Jurkat, Clone E6-1 (cell line): ENCODE data around the gene TRAPPC12.
"Not testable (repeated sequence)": the region's sequence is repeated elsewhere in the genome, so short reads cannot be mapped to it uniquely, and the experiment has no call there.

ENCODE experiments used
- DNase-seq: peaks from one replicate; pipeline ENCODE4 v3.0.0-alpha.2; 2011; ENCODE audit warnings: low read depth, low spot score
- H3K4me3 ChIP-seq: 2 replicates; pipeline ENCODE4 v1.5.1; 2011; ENCODE audit warnings: mild to moderate bottlenecking, low read length, control low read depth, moderate library complexity

Gene TRAPPC12

DNA sequence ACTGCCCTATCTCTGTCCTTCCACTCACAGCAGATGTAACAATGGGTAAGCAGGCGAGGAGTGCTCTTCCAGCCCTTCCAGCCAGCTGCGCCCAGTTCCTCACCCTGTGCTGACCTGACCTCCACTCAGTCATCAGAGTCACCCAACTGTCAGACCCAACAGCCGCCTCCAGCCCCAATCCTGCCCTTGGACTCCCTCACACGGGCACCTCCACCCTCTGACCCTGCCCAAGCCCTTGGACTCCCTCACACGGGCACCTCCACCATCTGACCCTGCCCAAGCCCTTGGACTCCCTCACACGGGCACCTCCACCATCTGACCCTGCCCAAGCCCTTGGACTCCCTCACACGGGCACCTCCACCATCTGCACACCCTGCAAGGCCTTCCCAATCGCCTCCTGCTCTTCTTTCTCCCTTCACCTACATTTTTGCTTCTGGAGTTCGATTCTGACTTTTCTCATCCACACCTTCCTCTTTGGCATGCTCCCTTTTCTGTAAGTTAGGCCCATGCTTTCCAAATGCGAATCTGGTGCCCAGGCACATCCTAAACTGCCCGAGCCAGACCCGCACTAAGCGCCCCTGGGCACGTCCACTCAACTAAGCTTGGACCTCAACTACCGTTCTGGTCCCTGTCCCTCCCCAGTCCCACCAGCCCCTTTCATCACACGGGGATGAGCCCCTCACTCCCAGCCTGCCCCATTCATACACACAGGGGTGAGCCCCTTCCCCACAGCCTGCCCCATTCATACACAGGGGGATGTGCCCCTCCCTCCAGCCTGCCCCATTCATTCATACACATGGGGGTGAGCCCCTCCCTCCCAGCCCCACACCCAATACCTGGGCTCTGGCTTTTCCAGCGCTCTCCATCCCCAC lies 17.7 kb upstream of the TRAPPC12 start:
- no peak for DNase-seq
- H3K4me3 ChIP-seq: no peak overlapping the region

DNA sequence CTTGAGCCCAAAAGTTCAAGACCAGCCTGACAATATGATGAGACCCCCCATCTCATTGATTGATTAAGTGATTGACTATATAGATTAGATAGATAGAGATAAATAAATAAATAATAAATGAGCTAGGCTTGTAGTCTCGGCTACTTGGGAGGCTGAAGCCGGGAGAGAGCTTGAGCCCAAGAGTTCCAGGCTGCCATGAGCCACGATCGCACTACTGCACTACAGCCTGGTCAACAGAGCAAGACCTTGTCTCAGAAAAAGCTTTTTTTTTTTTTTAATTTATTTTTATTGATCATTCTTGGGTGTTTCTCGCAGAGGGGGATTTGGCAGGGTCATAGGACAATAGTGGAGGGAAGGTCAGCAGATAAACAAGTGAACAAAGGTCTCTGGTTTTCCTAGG lies 14.3 kb upstream of the TRAPPC12 start:
- no peak overlapping the region for H3K4me3 ChIP-seq
- no peak for DNase-seq

DNA sequence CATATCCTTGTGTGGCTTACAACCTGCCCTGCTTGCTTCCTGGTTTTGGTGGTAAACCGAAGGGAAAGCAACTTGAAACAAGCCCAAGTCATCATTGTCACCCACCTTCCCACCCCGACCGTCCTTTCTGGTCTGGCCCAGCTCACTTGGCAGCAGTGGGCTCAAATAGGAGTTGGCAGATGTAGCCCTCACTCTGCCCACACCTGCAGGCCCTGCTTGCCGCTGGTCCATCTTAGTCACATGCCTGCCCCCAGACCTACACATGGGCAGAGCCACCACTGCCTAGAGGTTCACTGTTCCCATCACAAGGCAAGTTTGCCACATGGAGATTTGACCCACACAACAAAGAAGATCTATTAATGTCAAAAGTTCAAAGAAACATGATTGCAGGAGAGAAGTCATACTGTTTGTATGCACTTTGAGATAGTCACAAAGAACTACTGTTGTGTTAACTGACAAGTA lies 11.2 kb upstream of the TRAPPC12 start:
- no peak overlapping the region for H3K4me3 ChIP-seq
- DNase-seq: no peak

DNA sequence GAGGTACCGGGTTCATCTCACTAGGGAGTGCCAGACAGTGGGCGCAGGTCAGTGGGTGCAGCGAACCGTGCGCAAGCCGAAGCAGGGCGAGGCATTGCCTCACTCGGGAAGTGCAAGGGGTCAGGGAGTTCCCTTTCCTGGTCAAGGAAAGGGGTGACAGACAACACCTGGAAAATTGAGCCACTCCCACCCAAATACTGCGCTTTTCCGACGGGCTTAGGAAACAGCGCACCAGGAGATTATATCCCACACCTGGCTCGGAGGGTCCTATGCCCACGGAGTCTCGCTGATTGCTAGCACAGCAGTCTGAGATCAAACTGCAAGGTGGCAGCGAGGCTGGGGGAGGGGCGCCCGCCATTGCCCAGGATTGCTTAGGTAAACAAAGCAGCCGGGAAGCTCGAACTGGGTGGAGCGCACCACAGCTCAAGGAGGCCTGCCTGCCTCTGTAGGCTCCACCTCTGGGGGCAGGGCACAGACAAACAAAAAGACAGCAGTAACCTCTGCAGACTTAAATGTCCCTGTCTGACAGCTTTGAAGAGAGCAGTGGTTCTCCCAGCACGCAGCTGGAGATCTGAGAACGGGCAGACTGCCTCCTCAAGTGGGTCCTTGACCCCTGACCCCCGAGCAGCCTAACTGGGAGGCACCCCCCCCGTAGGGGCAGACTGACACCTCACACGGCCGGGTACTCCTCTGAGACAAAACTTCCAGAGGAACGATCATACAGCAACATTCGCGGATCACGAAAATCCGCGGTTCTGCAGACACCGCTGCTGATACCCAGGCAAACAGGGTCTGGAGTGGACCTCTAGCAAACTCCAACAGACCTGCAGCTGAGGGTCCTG lies 9.9 kb upstream of the TRAPPC12 start:
- DNase-seq, H3K4me3 ChIP-seq: not testable (repeated sequence)

DNA sequence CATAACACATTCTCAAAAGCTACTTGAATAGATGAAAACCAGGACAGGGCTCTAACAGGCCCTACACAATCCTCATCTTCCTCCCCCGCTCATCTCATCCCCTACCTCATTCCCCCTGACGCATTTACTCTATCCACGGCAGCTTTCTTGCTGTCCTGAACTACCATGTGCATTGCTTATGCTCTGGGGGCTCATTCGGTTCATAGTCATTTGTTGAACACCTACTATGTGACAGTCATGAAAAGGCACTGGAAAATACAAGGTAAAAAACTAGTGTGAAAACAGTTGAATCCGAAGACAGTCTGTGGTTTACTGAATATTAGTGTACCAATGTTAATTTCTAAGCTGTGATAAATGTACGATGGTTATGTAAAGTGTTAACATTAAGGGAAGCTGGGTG lies 2.7 kb upstream of the TRAPPC12 start:
- DNase-seq: no peak
- peak overlapping the region; percentile 100 for H3K4me3 ChIP-seq

DNA sequence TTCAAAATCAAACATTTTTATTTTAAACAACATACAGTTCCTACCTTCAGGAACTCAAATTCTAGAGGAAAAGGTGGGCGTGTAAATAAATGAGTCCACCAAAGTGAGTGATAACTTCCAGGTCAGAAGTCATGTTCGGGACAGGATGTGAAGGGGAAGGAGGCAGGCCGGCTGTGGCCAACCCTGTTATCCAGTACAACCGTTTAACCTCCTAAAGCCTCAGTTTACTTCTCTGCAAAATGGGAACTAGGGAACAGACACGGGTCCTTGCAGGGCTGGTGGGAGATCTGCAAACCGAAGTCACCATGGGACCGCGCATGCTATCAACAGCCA lies 2.2 kb upstream of the TRAPPC12 start:
- peak overlapping the region; percentile 100 for H3K4me3 ChIP-seq
- peak; percentile 70 for DNase-seq

DNA sequence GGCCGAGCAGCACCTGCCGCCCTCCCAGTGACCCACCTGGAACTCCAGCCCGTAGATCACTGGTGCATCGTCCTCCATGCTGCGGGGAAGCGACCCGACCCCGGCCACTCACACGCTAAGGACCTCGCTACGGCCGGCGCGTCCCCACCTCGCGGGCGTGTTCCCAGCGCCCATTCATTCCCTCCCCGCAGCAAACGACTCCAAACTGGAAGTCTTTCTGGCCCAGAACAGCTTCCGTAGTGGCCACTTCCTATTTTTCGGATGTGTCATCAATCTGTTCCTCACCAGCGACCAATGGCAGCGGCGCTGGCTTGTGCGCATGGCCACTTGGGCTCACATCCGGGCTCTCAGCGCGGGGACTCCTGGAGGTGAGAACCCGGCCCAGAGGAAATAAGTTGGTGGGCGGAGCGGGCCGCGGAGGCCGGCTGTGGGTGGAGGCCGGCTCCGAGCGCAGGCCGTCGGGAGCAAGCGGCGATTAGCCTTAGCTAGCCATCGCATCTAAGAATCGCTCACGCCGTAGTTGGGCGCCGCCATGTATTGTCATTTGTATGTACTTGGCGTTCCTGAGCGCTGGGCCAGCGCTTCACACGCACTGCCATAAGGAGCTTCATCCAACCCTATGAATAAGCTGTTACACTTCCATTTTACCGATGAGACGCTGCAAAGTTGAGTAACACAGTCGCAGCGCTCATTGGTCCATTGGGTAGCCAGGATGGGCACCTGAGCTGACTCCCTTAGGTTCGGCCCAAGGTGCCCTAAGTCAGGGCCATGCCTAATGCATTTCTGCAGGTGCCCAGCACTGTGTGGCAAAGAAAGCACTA lies 1.7 kb upstream of the TRAPPC12 start, which contains the start of gene EIPR1:
Gene EIPR1, minus strand, starts transcription at position 207 of the 821 bp plus-strand sequence. Its CDS starts 129 bp downstream, at position 78.
- peak; percentile 99 for DNase-seq
- peak within 1 kb of the TSS; percentile 100 for H3K4me3 ChIP-seq

DNA sequence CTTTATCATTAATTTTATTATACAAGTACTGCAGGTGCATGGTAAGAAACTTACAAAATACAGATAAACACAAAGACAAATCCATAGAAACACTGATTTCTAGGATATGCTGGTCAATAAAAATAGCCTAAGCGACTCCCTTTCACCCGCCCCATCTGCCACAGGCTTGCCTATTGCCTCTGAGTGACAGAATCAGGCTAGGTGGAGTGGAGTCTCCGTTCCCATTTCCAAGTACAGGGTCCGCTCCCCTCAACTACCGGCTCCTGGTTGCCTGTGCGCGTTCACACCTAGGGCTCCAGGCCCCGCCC lies 201 bp upstream of the TRAPPC12 start:
- DNase-seq: no peak
- H3K4me3 ChIP-seq: peak overlapping the region; percentile 98

DNA sequence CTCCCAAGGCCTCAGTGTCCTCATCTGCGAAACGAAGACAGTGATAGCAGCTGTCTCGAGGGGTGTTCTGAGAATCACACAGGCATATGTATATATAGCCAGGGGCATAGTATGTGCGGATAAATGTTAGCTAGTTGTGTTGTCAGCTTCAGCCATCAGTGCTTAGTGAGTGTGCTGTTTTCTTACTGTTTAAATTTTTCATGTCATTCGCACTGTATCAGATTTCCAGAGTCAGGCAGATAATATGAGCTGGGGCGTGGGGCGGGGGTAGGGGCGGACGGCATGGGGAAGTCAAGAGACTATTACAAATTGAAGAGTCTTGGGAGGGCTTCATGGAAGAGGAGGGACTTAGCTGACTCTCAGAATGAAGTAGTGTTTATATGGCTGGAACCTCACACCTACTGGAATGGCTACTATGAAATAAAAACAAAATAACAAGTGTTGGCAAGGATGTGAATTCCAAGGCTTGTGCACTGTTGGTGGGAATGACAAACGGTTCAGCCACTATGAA lies 7.0 kb downstream of the TRAPPC12 start:
- no peak overlapping the region for H3K4me3 ChIP-seq
- no peak for DNase-seq

DNA sequence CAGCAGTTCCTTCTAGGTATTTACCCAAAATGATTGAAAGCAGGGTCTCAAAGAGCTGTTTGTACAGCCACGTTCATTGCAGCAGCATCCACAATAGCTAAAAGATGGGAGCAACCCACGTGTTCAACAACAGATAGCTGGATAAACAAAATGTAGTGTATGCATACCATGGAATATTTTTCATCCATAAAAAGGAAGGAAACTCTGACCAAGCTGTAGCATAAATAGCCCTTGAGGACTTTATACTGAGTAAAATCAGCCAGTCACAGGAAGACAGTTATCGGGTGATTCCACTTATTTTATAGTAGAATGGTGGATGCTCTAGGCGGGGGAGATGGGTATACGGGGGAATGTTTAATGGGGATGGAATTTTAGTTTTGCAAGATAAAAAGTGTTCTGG lies 7.5 kb downstream of the TRAPPC12 start:
- no peak for DNase-seq
- no peak overlapping the region for H3K4me3 ChIP-seq

DNA sequence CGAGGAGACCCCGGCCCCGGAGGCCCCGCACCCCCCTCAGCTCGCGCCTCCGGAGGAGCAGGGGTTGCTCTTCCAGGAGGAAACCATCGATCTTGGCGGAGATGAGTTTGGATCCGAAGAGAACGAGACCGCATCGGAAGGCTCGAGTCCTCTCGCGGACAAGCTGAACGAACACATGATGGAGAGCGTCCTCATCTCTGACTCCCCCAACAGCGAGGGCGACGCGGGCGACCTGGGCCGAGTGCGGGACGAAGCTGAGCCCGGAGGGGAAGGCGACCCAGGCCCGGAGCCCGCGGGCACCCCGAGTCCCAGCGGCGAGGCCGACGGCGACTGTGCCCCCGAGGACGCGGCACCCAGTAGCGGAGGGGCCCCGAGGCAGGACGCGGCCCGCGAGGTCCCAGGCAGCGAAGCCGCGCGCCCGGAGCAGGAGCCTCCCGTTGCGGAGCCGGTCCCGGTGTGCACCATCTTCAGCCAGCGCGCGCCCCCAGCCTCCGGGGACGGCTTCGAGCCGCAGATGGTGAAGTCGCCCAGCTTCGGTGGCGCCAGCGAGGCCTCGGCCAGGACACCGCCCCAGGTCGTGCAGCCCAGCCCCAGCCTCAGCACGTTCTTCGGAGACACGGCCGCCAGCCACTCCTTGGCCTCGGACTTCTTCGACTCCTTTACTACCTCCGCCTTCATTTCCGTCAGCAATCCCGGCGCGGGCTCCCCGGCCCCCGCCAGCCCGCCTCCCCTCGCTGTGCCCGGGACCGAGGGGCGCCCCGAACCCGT lies 8.3 kb downstream of the TRAPPC12 start:
- DNase-seq: no peak
- H3K4me3 ChIP-seq: no peak overlapping the region

DNA sequence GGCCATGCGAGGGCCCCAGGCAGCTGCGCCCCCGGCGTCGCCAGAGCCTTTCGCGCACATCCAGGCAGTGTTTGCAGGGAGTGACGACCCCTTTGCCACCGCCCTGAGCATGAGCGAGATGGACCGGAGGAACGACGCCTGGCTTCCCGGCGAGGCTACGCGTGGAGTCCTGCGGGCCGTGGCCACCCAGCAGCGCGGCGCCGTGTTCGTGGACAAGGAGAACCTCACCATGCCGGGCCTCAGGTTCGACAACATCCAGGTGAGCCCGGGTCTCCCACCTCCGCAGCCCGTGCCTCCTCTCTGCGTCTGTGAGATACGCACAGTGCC lies 8.9 kb downstream of the TRAPPC12 start:
- no peak for DNase-seq
- H3K4me3 ChIP-seq: no peak overlapping the region

DNA sequence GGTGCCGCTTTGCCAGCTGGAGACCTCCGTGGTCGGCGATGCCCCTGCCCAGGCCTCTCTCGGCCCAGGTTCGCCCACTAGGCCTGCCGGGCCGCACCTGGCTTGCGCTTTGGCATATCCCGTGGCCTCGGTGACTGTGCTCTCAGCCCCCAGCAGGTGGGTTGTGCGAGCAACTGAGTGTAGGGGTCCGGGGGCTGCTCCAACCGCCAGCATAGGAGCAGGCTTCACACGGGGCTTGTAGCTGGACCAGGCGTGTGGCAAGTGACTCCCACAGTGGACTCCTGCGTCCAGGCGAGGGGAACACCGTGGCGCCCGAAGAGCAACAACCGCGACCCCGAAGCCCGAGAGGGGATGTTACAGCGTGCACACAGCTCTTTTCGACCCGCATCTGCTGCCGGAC lies 9.7 kb downstream of the TRAPPC12 start:
- no peak overlapping the region for H3K4me3 ChIP-seq
- DNase-seq: no peak

DNA sequence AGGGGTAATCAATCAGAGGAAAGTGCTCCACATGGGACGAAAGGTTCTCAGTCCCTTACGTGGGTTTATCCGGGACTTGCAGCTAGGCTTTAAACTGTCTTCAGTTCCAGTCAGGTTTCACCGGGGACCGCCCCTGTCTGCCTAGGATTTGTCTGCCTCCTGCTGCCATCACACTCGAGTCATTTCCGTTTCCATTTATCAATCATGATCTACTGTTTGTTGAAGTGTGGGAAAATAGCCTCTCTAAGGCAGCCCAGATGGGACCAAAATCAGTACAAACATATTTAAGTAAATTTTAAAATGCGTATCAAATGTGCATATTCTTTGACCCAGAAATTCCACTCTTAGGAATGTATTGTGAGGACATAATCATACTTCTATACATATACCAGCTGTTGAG lies 10.5 kb downstream of the TRAPPC12 start:
- no peak overlapping the region for H3K4me3 ChIP-seq
- no peak for DNase-seq

DNA sequence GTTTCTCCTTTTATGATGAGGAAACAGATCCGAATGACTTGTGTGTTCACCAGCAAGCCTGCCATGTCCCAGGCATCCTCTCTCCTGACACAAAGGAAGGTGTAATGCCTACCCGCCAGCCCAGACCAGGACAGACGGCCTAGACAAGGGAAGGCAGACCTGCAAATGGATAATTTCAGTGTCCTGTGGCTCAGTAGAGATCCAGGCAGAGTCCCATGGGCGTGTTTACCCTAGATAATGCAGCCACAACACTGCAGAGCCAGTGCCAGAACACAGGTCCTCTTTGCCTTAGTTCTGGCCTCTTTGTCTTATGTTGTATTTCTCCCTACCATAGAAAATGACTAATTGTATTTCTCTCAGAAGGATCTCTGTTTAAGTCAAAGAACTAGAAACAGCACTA lies 12.7 kb downstream of the TRAPPC12 start:
- DNase-seq: no peak
- no peak overlapping the region for H3K4me3 ChIP-seq

DNA sequence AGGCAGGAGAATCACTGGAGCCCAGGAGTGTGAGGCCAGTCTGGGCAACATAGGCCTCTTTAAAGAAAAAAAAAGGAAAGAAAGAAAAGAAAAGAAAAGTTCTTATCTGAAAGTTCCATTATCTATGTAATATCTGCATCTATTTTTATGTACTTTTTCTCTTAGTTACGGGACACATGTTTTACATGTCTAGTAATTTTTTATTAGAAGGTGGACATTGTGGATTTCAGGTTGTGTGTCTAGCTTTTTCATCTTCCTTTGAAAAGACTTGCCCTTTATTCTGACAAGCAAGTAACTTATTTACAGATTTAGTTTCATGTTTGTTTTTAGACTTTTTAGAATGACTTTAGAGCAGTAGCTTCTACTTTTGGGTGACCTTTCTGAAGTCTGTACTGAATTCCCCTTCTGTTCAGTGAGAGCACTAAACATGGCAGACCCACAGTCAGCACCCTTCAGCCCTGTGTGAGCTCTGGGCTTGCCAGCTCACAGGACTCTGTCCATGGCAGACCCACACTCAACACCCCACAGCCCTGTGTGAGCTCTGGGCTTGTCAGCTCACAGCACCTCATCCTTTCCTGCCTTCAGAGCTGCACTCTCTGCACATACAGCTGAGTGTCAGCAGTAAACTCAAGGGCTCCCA lies 17.5 kb downstream of the TRAPPC12 start:
- no peak for DNase-seq
- no peak overlapping the region for H3K4me3 ChIP-seq

DNA sequence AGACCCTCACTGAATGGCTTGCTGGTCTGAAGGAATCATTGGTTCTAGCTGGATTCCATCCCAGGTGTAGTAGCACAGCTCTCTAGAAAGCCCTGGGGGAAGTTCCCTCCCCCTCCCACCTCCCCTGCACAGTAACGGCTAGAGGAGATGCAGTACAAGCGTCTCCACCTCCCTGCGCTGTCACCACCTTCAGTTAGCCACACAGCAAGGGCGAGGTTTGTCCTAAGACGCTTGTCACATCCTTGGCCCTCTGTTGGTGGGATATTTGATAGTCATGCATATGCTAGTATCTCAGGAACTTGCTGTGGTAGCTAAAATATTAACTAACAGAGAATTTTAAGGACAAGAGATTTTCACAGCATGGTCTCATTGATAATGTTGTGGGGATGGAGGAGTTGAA lies 19.4 kb downstream of the TRAPPC12 start:
- DNase-seq: peak; percentile 73
- H3K4me3 ChIP-seq: no peak overlapping the region

DNA sequence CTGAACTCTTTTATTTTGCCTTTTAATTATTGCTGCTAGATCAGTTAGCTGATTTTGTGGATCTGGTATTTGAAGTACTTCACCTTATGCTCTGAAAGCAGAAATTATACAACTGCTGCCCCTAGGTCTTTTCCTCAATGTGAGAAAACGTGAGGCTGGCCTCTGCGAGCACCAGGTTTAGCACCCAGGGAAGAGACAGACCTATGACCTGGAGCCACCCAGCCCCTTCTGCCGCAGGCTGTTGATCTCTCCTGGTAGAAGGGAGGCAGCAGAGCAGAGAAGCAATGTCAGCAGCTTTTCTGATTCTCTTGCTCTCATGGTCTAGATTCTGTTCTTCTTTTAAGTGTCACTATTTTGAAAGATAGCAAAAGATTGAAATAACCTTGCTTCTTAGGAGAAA lies 19.9 kb downstream of the TRAPPC12 start:
- no peak overlapping the region for H3K4me3 ChIP-seq
- DNase-seq: no peak
